Epithelial cell of proximal tubule (primary cell): ENCODE results near the gene PPP1R36. TPM values are rescaled to one million over a fixed set of nuclear protein-coding genes. Genes with fewer than 3 reads are reported as not detected.

Experiments
- DNase-seq: peaks from one replicate; pipeline ENCODE4 v3.0.0-alpha.2; 2011; ENCODE audit warnings: low read depth
- H3K4me3 ChIP-seq: 2 replicates; pipeline ENCODE4 v1.5.1; 2011; ENCODE audit warnings: low read depth, mild to moderate bottlenecking, low read length
- CTCF ChIP-seq: conservative IDR thresholded peaks from 2 replicates; pipeline ENCODE4 v1.5.1; 2012; ENCODE audit warnings: low read depth, mild to moderate bottlenecking, low read length
- total RNA-seq: library from RNA; depleted of rRNA; stranded (reverse); fragments of >200 nt; gene quantifications from 2 replicates; pipeline ENCODE4 v1.2.3, GENCODE V29; 2015

PPP1R36 gene
- total RNA-seq, 1 donor from 2014 or later, result 0.12 TPM

DNA sequence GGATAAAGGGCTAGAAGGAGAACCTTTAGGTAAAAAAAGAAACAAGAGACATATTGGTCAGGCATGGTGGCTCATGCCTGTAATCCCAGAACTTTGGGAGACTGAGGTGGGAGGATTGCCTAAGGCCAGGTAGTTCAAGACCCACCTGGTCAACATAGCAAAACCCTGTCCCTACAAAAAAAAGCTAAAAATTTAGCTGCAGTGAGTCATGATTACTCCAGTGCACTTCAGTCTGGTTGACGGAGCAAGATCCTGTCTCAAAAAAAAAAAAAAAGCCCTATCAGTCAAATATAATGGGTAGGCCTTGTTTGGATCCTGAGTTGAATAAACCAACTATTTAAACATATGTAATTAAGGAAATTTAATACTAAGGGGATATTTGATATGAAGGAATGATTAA, 54.2 kb downstream of the PPP1R36 start:
- no peak overlapping the region for H3K4me3 ChIP-seq
- TF ChIP-seq CTCF, result no peak
- no peak for DNase-seq

DNA sequence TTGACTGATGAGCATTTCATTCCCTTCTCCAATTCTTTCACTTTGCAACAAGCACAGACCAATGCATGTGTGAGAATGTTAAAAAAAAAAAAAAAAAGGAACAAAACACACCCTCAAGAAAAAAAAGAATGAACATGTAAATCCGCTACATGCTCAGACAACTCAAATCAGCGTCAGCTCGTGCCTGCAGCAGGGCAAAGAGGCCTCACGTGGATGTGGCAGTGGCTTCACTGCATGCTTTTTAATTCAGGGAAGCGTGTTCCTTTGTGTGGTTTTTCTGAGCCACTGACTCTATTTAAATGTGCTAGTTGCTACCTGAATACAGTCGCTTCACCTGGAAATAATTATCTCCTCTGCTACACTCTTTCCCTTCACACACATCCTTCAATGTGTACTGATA, 55.1 kb downstream of the PPP1R36 start:
- no peak for TF ChIP-seq CTCF
- H3K4me3 ChIP-seq, result no peak overlapping the region
- DNase-seq, result no peak

DNA sequence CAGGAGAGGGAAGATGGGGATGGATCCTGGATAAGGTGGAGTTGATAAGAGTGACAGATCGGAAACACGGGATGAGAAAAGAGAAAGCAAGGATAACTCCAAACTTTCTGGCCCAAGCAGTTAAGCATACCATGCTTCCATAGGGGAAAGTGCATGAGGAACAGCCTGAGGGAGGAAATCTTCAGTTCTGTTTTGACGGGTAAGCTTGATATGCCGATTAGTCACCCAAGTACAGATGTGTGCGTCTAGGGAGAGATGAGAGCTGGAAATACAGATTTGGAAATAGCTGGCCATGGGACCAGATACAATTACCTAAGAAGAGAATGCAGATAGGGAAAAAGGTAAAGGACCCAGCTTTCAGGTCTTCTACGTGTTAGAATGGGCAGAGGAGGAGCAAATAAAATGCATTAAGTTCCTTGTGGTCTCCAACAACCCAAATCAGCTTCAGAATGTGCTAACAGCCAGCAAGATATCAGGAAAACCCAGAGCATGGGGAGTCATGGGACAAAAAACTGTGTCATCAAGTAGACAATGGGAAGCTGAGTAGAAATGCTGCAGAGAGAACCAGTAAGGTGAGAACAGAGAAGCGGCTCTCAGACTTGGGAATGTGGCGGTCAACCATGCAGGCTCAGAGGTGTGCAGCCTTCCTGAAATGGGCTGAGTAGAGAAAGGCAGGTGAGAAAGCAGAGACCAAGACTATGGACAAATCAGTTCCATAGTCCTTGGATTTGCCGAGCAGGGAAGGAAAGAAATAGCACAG, 56.3 kb downstream of the PPP1R36 start:
- no peak overlapping the region for H3K4me3 ChIP-seq
- no peak for DNase-seq
- TF ChIP-seq CTCF, result no peak

- no peak overlapping the region for H3K4me3 ChIP-seq
- TF ChIP-seq CTCF, result no peak
Measured at GRCh38 chr14:64610049-64610746, 60.4 kb downstream of the PPP1R36 start.

GRCh38 chr14:64611358-64612020, 61.7 kb downstream of the PPP1R36 start:
- DNase-seq, result no peak
- no peak for TF ChIP-seq CTCF
- no peak overlapping the region for H3K4me3 ChIP-seq

More at GRCh38 chr14:64610049-64610746, 60.4 kb downstream of the PPP1R36 start:
- no peak for DNase-seq

- TF ChIP-seq CTCF, result no peak
- peak; percentile 46 for DNase-seq
- no peak overlapping the region for H3K4me3 ChIP-seq
Measured at GRCh38 chr14:64612021-64612380, 62.2 kb downstream of the PPP1R36 start.
